Astrocyte (in vitro differentiated cells and primary cell): Measurements from ENCODE around the gene MLN.

Experiments used
- CTCF ChIP-seq: IDR thresholded peaks from 2 replicates; pipeline ENCODE4 v1.5.1; 2011; ENCODE audit warnings: low read depth, mild to moderate bottlenecking, inconsistent platforms, low read length, moderate library complexity; ENCODE audit not compliant: insufficient read depth
- EZH2 ChIP-seq: IDR thresholded peaks from 2 replicates; pipeline ENCODE4 v1.6.1; 2012; ENCODE audit warnings: mild to moderate bottlenecking, low read length, inconsistent platforms; ENCODE audit not compliant: insufficient read depth

GRCh38 chr6:33750244-33750991, 53.4 kb downstream of the MLN start:
- TF ChIP-seq CTCF, result no peak
- TF ChIP-seq EZH2, result no peak
